GM18505 (cell line): ENCODE data around the gene GABRR3.

Source experiments
- ATAC-seq: cut with Tn5 transposase; IDR thresholded peaks from one replicate; pipeline ENCODE4 v1.9.1; 2021; ENCODE audit not compliant: unreplicated experiment
- POLR2A ChIP-seq: IDR thresholded peaks from 4 replicates; pipeline ENCODE4 v1.6.1; 2011; ENCODE audit warnings: borderline replicate concordance; ENCODE audit not compliant: insufficient read depth, insufficient read length; ENCODE audit errors: extremely low read depth

The GABRR3 gene

DNA sequence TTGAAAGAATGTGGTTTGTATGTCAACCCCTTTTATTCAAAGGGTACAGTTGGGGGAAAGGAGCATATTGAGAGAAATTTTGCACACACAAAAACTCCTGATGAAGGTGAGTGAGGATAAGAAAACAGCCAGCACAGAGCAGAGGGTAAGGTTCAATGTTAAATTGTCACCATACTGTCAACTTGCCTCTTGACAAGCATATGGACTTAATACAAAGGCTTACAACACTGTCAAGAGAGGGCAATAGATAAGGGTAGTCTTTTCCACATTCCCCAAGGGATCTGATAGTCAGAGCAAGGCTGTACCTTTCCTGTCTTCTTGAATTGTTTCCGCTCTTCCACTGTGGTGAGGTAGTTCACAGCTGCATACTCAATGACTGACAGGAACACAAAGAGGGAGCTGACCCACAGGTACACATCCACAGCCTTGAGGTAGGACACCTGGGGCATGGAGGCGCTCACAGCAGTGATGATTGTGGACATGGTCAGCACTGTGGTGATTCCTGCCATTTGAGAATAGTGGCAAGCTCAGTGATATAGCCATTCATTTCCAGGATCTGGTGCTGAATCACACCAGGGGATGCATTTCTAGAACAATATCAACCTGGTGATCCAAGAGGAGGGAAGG is 42.5 kb downstream of the GABRR3 start:
- no peak for ATAC-seq
- TF ChIP-seq POLR2A = no peak

DNA sequence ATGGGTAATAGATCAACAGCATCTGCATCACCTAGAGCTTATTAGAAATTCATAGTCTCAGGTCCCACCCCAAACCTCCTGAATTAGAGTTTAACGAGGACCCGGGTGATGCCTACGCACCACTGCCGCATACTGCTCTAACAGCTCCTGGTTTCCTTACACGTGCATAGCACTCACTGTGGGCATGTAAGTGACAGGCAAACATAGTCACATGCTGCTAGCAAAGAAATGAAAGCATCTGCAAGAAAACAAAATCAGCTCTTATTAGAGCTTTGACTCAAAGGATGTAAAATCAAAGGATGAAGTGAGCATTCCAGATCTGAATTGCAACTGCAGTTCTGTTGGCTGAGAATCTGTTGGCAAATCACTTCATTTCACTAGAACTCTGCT is 43.8 kb downstream of the GABRR3 start:
- TF ChIP-seq POLR2A = no peak
- no peak for ATAC-seq

DNA sequence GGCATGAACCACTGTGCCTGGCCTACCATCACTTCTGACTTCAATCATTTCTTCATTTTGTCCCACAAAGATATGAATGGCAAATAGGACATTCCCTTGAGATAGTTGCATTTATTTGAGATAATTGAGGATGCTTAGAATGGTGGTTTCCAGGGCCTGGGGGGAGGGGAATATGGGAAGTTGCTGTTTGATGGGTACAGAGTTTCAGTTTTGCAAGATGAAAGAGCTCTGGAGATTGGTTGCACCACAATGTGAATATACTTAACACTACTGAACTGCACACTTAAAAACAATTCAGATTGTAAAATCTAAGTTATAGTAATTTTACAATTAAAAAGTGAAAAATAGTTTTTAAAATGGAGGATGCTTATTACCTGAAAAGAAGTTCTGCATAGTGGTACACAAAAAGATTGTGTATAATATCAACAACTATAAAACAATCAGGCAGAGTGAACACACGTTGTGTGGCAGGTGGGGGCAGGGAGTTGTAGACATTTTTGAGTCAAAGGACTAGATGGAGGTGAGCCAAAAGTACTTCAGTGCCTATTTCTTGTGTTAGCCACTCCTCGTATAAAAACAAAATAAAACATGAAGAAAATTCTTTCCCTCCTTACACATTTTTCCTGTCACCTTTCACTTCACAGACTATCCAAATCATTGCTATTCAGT is 44.4 kb downstream of the GABRR3 start:
- ATAC-seq = no peak
- no peak for TF ChIP-seq POLR2A

DNA sequence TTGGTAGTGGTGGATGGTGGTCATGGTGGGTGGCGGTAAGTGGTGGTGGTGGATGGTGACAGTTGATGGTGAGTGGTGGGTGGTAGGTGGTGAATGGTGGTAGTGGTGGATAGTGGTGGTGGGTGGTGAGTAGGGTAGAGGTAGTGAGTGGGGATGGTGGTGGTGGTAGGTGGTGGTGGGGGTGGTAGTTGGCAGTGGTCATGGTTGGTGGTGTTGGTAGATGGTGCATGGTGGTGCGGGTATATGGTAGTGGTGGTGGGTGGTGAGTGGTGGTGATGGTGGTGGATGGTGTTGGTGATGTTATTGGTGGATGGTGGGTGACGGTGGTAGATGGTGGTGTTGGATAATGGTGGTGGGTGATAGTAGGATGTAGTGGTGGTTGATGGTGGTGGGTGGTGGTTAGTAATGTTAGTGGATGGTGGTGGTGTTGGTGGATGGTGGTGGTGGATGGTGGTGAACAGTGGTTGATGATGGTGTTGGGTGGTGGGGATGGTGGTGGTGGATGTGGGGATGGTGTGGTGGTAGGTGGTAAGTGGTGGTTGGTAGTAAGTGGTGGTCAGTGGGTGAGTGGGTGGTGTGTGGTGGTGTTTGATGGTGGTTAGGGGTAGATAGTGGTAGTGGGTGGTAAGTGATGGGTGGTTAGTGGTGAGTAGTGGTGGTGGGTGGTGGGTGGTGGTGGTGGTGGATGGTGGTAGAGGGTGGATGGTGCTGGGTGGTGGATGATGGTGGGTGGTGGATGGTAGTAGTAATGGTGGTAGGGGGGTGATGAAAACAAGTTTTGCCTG is 46.1 kb downstream of the GABRR3 start:
- no peak for ATAC-seq
- TF ChIP-seq POLR2A = no peak

DNA sequence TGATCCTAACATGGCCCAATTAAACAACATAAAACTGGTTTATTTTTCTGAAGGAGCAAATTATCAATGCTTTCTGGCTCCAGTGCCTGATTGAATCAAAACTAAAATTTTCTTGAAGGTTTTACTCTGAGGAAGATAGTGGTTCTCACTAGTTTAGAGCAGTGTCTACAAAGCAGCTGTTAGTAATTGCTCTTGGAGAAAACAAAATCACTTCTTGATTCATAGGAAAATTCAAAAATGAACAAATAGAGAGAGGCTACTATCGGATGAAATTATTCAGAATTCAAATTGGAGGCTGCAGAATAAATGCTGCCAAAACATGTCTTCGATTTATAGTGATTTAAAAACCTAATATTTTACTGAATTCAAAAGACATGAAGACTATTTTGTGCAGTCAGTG is 47.8 kb downstream of the GABRR3 start:
- ATAC-seq = no peak

DNA sequence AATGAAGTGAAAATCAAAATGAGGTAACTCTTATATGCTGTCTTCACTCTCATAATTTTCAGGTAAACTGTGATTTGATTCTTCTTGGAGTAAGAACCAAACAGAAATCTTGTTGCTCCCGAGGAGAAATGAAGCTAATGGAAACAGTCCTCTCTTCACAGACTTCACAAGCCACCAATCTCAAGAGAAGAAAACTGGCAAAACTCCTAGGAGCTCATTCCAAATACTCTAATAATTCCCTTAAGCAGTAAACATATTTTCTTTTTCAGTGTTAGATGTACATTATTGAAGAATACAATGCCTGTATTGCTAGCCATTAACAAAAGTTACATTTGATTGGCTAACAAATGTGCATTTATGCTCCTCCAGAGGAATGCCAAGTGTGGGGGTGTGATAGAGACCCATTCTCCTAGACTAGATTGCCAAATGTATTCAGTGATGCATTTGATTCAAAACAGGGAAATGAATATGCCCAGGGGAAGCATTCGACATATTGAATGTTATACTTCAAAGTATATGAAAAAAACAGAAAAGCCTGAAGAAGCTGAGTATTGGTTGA is 51.1 kb downstream of the GABRR3 start:
- TF ChIP-seq POLR2A = no peak
- no peak for ATAC-seq

More for the DNA sequence above, 47.8 kb downstream of the GABRR3 start:
- no peak for TF ChIP-seq POLR2A

DNA sequence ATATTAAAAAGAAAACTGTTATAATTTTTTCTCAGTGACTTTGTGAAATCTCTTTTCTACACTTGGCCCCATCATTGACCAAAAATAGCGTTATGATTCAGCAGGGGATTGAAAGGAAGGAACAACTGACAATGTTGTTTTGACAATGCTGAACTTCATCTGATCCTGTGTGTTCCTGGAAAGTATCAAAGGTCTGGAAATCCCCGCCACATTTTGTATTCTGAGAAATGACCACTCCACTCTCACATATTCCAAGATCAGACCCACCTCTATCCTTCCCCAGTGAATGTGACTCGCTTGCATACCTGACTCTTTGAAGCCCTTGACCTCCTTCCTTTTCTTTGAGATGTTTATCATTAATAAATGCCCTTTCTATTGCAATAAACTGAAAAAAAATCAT is 53.2 kb downstream of the GABRR3 start:
- TF ChIP-seq POLR2A = no peak
- ATAC-seq = peak; percentile 52

DNA sequence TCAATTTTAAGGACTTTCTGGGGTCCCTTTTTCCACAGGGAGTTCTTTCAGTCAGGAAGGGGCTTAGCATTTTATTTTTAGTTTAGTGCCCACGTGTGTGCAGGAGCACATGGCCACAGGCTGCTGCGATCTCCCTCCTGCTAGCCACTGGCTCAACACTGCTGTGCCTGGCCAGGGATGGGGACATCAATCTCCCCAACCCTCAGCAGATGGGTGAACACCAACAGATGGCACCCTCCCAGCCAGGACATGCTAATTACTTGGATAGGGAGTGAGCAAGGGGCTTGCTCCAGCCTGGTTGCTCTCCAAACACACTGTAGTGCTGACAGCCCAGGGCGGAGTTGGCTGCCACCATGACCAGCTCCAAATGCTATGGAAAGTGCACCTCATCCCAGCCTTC is 55.5 kb downstream of the GABRR3 start:
- no peak for TF ChIP-seq POLR2A
- ATAC-seq = no peak

DNA sequence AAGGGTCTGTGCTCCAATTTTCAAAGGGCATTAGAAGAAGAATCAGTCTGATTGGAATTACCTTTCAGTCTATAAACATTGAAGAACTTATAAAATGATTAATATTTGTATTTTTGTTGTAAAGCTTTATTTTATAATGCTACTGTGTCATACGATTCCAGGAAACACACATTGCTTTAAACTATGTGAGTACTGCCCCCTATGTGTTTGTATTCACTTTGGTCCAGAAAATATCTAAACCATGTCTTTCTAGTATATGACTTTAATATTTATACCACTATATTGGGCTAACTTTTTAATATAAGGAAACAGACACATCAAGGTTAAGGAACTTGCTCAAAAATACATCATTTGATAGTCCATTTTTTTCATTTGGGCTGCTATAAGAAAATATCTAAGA is 59.6 kb downstream of the GABRR3 start:
- no peak for TF ChIP-seq POLR2A

DNA sequence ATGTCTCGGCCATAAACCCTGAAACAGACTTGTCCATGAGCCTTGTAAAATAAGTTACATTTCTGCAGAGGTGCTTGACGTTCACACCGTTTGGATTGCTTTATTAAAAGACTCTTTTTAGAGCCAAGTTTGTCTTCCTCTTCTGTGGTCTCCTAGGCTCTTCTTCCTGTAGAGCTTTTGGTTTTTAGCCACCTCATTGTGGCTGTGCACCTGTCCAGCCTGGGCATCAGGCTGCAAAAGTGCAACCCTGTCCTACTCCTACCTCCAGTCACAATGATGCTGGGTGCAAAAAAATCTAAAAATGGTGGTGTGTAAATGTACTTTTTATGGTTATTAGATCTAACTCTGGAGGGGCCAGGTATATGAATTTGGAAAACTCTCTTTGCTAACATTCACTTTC is 60.1 kb downstream of the GABRR3 start:
- no peak for TF ChIP-seq POLR2A
- no peak for ATAC-seq

More for the DNA sequence above, 59.6 kb downstream of the GABRR3 start:
- no peak for ATAC-seq

DNA sequence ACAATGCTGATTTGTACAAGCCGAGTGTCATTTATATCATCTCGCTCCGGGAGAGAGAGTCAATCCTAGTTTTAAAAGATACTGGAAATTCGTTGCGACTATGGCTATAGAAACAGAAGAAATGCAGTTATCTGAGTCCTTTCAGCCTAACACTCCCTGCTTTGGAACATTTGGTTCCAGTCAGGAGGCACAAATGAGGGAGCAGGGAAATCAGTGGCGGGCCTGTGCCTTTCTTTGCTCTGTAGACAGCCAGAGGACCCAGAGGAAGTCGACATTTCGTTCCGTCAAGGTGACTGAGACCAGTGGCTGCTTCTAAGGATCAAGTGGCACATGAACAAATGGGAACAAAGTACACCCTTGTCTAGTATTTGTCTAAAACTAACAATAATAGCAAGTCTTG is 62.1 kb downstream of the GABRR3 start:
- no peak for ATAC-seq
- TF ChIP-seq POLR2A = no peak

DNA sequence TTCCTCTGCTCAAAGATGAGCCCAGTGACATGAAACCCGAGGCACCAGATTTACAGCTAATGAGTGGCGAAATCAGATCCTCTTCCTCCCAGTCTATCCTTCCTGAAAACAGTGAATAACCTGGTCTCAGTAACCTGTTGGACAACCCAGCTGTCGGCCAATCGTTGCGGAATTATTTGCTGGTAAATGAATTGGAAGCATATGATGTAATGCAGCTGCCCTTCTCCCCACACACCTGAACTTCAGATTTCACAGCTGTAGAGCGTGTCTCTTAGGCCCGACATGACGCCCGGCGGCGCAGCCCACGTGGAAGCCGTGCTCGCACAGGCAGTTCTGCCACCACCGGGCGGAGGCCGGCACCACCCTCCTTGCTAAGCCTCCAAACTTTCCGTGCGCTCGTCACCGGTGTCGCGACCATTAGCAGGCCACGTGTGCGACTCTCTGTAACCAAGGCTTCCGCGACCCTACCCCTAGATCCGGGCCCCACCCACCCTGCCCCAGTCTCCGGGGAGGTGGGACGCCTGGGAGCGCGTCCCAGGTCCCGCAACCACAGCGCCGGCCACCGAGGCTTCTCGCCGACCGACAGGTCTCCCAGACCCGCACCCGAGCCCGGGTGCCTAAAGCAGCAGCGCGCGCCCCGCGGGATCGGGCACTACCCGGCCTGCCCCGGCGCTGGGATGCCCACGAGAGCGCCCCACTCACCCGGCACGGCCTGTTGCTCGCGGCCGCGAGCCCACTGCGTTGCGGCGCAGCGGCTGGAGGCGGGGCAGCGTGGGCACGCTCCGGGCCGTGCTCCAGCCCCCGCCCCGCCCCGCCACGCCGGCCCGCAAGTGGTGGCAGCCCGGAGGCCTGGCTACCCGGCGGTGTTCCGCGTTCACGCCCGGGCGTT is 63.2 kb downstream of the GABRR3 start, which contains the start of gene RIOX2:
TSS of gene RIOX2 (minus strand) at position 753 of the 889 bp plus-strand sequence. CDS start 4,838 bp downstream, outside the sequence.
- peak; percentile 90 for ATAC-seq
- peak; percentile 74 for TF ChIP-seq POLR2A
